Upper lobe of left lung (tissue), 6 donors: ENCODE results near the gene UBAC2. TPM values are rescaled to one million over a fixed set of nuclear protein-coding genes. Genes with fewer than 3 reads are reported as not detected.

ENCODE experiments used
- ATAC-seq, 2 donors: fragments of 200-7000 bp; cut with Tn5 transposase; one replicate each; pipeline ENCODE4 v1.9.1; 2022; ENCODE audit warnings: mild to moderate bottlenecking in 2 of 2, moderate library complexity in 2 of 2; ENCODE audit not compliant: low FRiP score in 2 of 2
- DNase-seq, 2 donors: peaks; one replicate each; pipeline ENCODE4 v3.0.0-alpha.2; 2019 to 2020
- H3K27ac ChIP-seq, 4 donors: fragments of 200-600 bp; sonication (generic); one replicate each; pipeline ENCODE4 v1.5.1; 2016 to 2019
- H3K27me3 ChIP-seq, 4 donors: fragments of 200-600 bp; sonication (generic); one replicate each; pipeline ENCODE4 v1.5.1; 2017 to 2019
- H3K36me3 ChIP-seq, 4 donors: fragments of 200-600 bp; sonication (generic); one replicate each; pipeline ENCODE4 v1.5.1; 2016 to 2019
- H3K4me1 ChIP-seq, 4 donors: fragments of 200-600 bp; sonication (generic); one replicate each; pipeline ENCODE4 v1.5.1; 2018 to 2019
- H3K4me3 ChIP-seq, 4 donors: fragments of 200-600 bp; sonication (generic); one replicate each; pipeline ENCODE4 v1.5.1; 2017 to 2019; ENCODE audit warnings: mild to moderate bottlenecking in 2 of 4, moderate library complexity in 1 of 4
- H3K9me3 ChIP-seq, 4 donors: fragments of 200-600 bp; sonication (generic); one replicate each; pipeline ENCODE4 v1.5.1; 2018 to 2019
- CTCF ChIP-seq, 6 experiments: fragments of 450-650 bp in 4 of 6; fragments of 200-600 bp in 2 of 6; sonication (generic) in 2 of 6; IDR thresholded peaks; one replicate each; pipeline ENCODE4 v1.5.1; 2016 to 2019; ENCODE audit warnings: antibody characterized with exemption in 6 of 6
- EP300 ChIP-seq, 4 donors: sonication (generic); formaldehyde crosslinking; IDR thresholded peaks; one replicate each; pipeline ENCODE4 v1.5.1; 2017; ENCODE audit warnings: antibody characterized with exemption in 4 of 4, control low read depth in 2 of 4
- POLR2A ChIP-seq, 4 donors: fragments of 450-650 bp; IDR thresholded peaks; one replicate each; pipeline ENCODE4 v1.5.1; 2016 to 2017; ENCODE audit warnings: antibody characterized with exemption in 4 of 4, mild to moderate bottlenecking in 2 of 4
- POLR2AphosphoS5 ChIP-seq, 2 donors: sonication (generic); formaldehyde crosslinking; IDR thresholded peaks; one replicate each; pipeline ENCODE4 v1.5.1; 2017; ENCODE audit warnings: antibody characterized with exemption in 2 of 2
- WGBS, 2 donors: methylation state at CpG; one replicate each; pipeline ENCODE4 v1.1.5; 2017 to 2018; 5-methylcytosine and 5-hydroxymethylcytosine counted together
- total RNA-seq, 6 donors: library from RNA; depleted of rRNA in 4 of 6; stranded (reverse); fragments of >200 nt in 4 of 6; gene quantifications; one replicate each; pipeline versions ENCODE4 v1.1.0 to v1.2.1, GENCODE V29; 2016 to 2021
- donor health status: DM: no; HTN: no; CAD: no; lungs with moderate emphysema.
- donor health status: DM: no; HTN: yes; CAD: no; lungs with severe emphysema.

Gene UBAC2
- total RNA-seq, 6 donors from 2014 or later, result 29.3 to 55.5 (median 47.7) TPM

GRCh38 chr13:99350191-99350590 lies 149.5 kb downstream of the UBAC2 start:
- DNase-seq, result no peak
- H3K36me3 ChIP-seq, result peaks cover 2 to 48% (median 12%) of the 10 kb centered on the region in 4 donors
- WGBS, 2 donors, result 93 to 96% methylated on average over 2 of the region's 2 CpGs

GRCh38 chr13:99351772-99352171 lies 151.1 kb downstream of the UBAC2 start:
- DNase-seq (no peak), ATAC-seq (no peak)
- Histone ChIP-seq H3K27ac (no peak overlapping the region), H3K4me1 (peaks cover 10 to 14% (median 13%) of the 10 kb centered on the region in 4 donors), H3K27me3 (no peaks in the 10 kb centered on the region), H3K36me3 (peaks cover 2 to 43% (median 9%) of the 10 kb centered on the region in 4 donors), H3K9me3 (no peaks in the 10 kb centered on the region), H3K4me3 (no peak overlapping the region)
- TF ChIP-seq POLR2AphosphoS5 (IDR thresholded peaks at IDR 0.05) (no peak), POLR2A (IDR thresholded peaks at IDR 0.05) (no peak), CTCF (IDR thresholded peaks at IDR 0.05) (no peak), EP300 (IDR thresholded peaks at IDR 0.05) (no peak)
- 82 to 88% methylated on average over 4 of the region's 4 CpGs for WGBS, 2 donors

More at GRCh38 chr13:99350191-99350590, 149.5 kb downstream of the UBAC2 start:
- H3K4me1 ChIP-seq, result peaks cover 0 to 5% (median 0%) of the 10 kb centered on the region in 4 donors
- no peaks in the 10 kb centered on the region for H3K27me3 ChIP-seq
- H3K9me3 ChIP-seq, result no peaks in the 10 kb centered on the region
- H3K27ac ChIP-seq, result no peak overlapping the region
- no peak for ATAC-seq
- H3K4me3 ChIP-seq, result no peak overlapping the region
- TF ChIP-seq POLR2A (IDR thresholded peaks at IDR 0.05) (no peak), CTCF (IDR thresholded peaks at IDR 0.05) (no peak)

- Histone ChIP-seq H3K27ac (no peak overlapping the region), H3K4me1 (peaks cover 12 to 21% (median 20%) of the 10 kb centered on the region in 4 donors), H3K9me3 (no peaks in the 10 kb centered on the region), H3K27me3 (no peaks in the 10 kb centered on the region), H3K36me3 (peaks cover 2 to 40% (median 8%) of the 10 kb centered on the region in 4 donors), H3K4me3 (no peak overlapping the region)
- TF ChIP-seq POLR2AphosphoS5 (IDR thresholded peaks at IDR 0.05) (no peak), CTCF (IDR thresholded peaks at IDR 0.05) (no peak), EP300 (IDR thresholded peaks at IDR 0.05) (no peak), POLR2A (IDR thresholded peaks at IDR 0.05) (no peak)
- WGBS, 2 donors, result 86 to 89% methylated on average over 15 to 17 of the region's 17 CpGs
- DNase-seq (no peak), ATAC-seq (no peak)
These were observed 151.9 kb downstream of the UBAC2 start for GRCh38 chr13:99352351-99353245.

- Histone ChIP-seq H3K4me3 (no peak overlapping the region), H3K4me1 (peaks cover 12 to 27% (median 21%) of the 10 kb centered on the region in 4 donors), H3K9me3 (no peaks in the 10 kb centered on the region), H3K27me3 (no peaks in the 10 kb centered on the region), H3K36me3 (peaks cover 2 to 34% (median 5%) of the 10 kb centered on the region in 4 donors), H3K27ac (no peak overlapping the region)
- 91 to 93% methylated on average over 2 of the region's 2 CpGs for WGBS, 2 donors
- TF ChIP-seq EP300 (IDR thresholded peaks at IDR 0.05), result no peak
- no peak for ATAC-seq
- DNase-seq, result no peak
These were observed 152.6 kb downstream of the UBAC2 start for GRCh38 chr13:99353246-99353600.

- no peak for ATAC-seq
- no peaks in the 10 kb centered on the region for H3K27me3 ChIP-seq
- H3K4me3 ChIP-seq, result no peak overlapping the region
- H3K36me3 ChIP-seq, result peaks cover 0 to 30% (median 4%) of the 10 kb centered on the region in 4 donors
- H3K4me1 ChIP-seq, result peaks cover 12 to 27% (median 21%) of the 10 kb centered on the region in 4 donors
- H3K27ac ChIP-seq, result no peak overlapping the region
- WGBS, 2 donors, result 74 to 94% methylated on average over 8 of the region's 8 CpGs
- no peak for TF ChIP-seq CTCF (IDR thresholded peaks at IDR 0.05)
- TF ChIP-seq POLR2AphosphoS5 (IDR thresholded peaks at IDR 0.05), result no peak
- no peak for TF ChIP-seq POLR2A (IDR thresholded peaks at IDR 0.05)
- no peak for TF ChIP-seq EP300 (IDR thresholded peaks at IDR 0.05)
- H3K9me3 ChIP-seq, result no peaks in the 10 kb centered on the region
- DNase-seq, result no peak
These were observed 153.2 kb downstream of the UBAC2 start for GRCh38 chr13:99353836-99354235.
